Osteoblast (primary cell): ENCODE measurements around the gene PRUNE1. TPM values are rescaled to one million over a fixed set of nuclear protein-coding genes. Genes with fewer than 3 reads are reported as not detected.

Source experiments
- DNase-seq: peaks from one replicate; pipeline ENCODE4 v3.0.0; 2011; ENCODE audit warnings: low spot score, mixed read lengths; ENCODE audit not compliant: insufficient read length; ENCODE audit errors: missing footprints
- H2AFZ ChIP-seq: 2 replicates; pipeline ENCODE4 v1.6.0; 2011; ENCODE audit warnings: mild to moderate bottlenecking, low read length
- H3K27ac ChIP-seq: 2 replicates; pipeline ENCODE4 v1.5.1; 2011; ENCODE audit warnings: mild to moderate bottlenecking, low read depth, low read length, moderate library complexity
- H3K27me3 ChIP-seq: 2 replicates; pipeline ENCODE4 v1.6.0; 2012; ENCODE audit warnings: mild to moderate bottlenecking, control low read depth, inconsistent platforms, low read length, moderate library complexity; ENCODE audit not compliant: insufficient read depth
- H3K36me3 ChIP-seq: 2 replicates; pipeline ENCODE4 v1.5.1; 2011; ENCODE audit warnings: mild to moderate bottlenecking, low read length, control low read depth, moderate library complexity; ENCODE audit not compliant: insufficient read depth
- H3K4me1 ChIP-seq: 2 replicates; pipeline ENCODE4 v1.5.1; 2011; ENCODE audit warnings: mild to moderate bottlenecking, low read length, control low read depth, moderate library complexity; ENCODE audit not compliant: insufficient read depth
- H3K4me2 ChIP-seq: 2 replicates; pipeline ENCODE4 v1.6.0; 2011; ENCODE audit warnings: mild to moderate bottlenecking, low read length; ENCODE audit not compliant: insufficient read depth
- H3K4me3 ChIP-seq: fragments of 200-600 bp; sonication (generic); 3 replicates; pipeline ENCODE4 v1.5.1; 2012; ENCODE audit warnings: mild to moderate bottlenecking, low read length, inconsistent platforms; ENCODE audit not compliant: insufficient read depth
- H3K79me2 ChIP-seq: 2 replicates; pipeline ENCODE4 v1.6.0; 2012; ENCODE audit warnings: mild to moderate bottlenecking, low read length, control low read depth, inconsistent platforms; ENCODE audit not compliant: insufficient read depth
- H3K9me3 ChIP-seq: 2 replicates; pipeline ENCODE4 v1.5.1; 2011; ENCODE audit warnings: low read depth, low read length, control low read depth
- H4K20me1 ChIP-seq: 2 replicates; pipeline ENCODE4 v1.6.0; 2012; ENCODE audit warnings: mild to moderate bottlenecking, low read length, control low read depth; ENCODE audit not compliant: insufficient read depth
- total RNA-seq: library from RNA; depleted of rRNA; stranded (reverse); fragments of >200 nt; gene quantifications from 2 replicates; pipeline ENCODE4 v1.2.3, GENCODE V29; 2012
- TF ChIP-seq, protein P1 (sequence below): IDR thresholded peaks from 2 replicates; pipeline ENCODE4 v1.5.1; 2011; ENCODE audit warnings: mild to moderate bottlenecking, low read depth, low read length, moderate library complexity; ENCODE audit errors: extremely low read depth

The PRUNE1 gene
- total RNA-seq, 1 donor: 11.6 TPM

DNA sequence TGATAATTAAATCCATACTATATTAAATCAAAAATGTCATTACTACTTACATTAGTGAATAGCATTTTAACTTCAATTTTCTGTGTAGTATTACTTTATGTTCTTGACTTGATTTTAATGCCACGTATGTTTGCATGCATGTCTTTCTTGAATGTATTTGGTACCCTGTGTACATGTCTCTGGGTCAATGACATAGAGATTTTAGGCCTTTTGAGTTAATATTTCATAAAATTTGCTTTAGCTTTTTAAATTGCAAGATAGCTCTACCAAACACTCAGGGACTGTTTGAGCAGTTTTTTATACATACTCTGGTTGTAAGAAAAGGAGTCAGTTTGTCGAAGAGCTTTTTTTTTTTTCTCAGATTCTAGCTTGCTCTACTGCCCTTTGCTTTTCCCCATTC, 53.5 kb downstream of the PRUNE1 start:
- TF ChIP-seq, protein P1, sequence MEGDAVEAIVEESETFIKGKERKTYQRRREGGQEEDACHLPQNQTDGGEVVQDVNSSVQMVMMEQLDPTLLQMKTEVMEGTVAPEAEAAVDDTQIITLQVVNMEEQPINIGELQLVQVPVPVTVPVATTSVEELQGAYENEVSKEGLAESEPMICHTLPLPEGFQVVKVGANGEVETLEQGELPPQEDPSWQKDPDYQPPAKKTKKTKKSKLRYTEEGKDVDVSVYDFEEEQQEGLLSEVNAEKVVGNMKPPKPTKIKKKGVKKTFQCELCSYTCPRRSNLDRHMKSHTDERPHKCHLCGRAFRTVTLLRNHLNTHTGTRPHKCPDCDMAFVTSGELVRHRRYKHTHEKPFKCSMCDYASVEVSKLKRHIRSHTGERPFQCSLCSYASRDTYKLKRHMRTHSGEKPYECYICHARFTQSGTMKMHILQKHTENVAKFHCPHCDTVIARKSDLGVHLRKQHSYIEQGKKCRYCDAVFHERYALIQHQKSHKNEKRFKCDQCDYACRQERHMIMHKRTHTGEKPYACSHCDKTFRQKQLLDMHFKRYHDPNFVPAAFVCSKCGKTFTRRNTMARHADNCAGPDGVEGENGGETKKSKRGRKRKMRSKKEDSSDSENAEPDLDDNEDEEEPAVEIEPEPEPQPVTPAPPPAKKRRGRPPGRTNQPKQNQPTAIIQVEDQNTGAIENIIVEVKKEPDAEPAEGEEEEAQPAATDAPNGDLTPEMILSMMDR: no peak
- Histone ChIP-seq H2AFZ (no peak overlapping the region), H3K4me3 (peak overlapping the region; percentile 38), H3K36me3 (peaks cover 3% of the 10 kb centered on the region), H3K27me3 (no peaks in the 10 kb centered on the region), H3K4me2 (peak overlapping the region; percentile 100), H3K4me1 (peaks cover 30% of the 10 kb centered on the region), H3K27ac (peak overlapping the region; percentile 94), H4K20me1 (peaks cover 18% of the 10 kb centered on the region), H3K9me3 (no peaks in the 10 kb centered on the region), H3K79me2 (peaks cover 86% of the 10 kb centered on the region)
- no peak for DNase-seq

DNA sequence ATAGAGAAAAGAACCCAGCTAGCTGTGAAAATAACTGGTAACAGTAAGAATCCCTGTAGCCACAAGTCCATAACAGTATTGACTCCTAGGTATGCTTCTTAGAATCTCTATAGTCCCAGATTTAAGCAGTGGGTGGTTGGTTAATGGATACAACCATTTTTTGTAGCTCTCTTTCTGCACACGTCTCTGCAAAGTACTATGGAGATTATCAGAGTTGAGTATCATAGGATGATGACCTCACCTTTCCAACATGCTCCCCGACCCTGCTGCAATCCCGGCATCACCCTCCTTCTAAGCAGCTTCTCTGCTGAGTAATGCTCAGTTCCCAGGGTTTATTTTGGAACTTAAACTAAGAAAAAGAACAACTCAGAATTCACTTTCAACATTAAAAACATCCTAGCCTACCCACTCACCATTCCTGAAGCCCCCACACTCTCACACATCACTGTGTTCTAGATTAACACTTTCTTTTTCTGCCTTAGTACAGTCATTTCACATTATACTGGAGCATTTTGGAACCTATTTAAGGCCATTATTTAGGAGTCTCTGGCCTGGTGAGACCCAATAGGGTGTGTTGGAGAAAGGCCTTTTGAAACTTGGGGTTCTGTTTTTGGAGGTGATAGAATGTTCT, 54.6 kb downstream of the PRUNE1 start:
- peak; percentile 96 for DNase-seq
- no peaks in the 10 kb centered on the region for H3K9me3 ChIP-seq
- H2AFZ ChIP-seq: peak overlapping the region; percentile 69
- H3K27me3 ChIP-seq: no peaks in the 10 kb centered on the region
- H4K20me1 ChIP-seq: peaks cover 8% of the 10 kb centered on the region
- H3K4me3 ChIP-seq: peak overlapping the region; percentile 18
- peak overlapping the region; percentile 94 for H3K27ac ChIP-seq
- peaks cover 18% of the 10 kb centered on the region for H3K4me1 ChIP-seq
- peaks cover 8% of the 10 kb centered on the region for H3K36me3 ChIP-seq
- TF ChIP-seq, protein P1: no peak
- H3K4me2 ChIP-seq: peak overlapping the region; percentile 73
- peaks cover 82% of the 10 kb centered on the region for H3K79me2 ChIP-seq

DNA sequence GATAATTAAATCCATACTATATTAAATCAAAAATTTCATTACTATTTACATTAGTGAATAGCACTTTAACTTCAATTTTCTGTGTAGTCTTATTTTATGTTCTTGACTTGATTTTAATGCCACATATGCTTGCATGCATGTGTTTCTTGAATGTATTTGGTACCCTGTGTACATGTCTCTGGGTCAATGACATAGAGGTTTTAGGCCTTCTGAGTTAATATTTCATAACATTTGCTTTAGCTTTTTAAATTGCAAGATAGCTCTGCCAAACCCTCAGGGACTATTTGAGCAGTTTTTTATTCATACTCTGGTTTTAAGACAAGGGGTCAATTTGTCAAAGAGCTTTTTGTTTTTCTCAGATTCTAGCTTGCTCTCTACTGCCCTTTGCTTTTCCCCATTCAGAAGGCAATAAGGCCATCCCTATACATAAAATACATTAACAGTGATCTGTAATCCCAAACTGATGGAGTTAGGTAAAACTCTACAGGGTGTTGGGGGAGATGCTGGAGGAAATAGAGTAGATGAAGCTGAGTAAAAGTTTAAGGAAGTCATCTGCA, 56.9 kb downstream of the PRUNE1 start:
- H3K27me3 ChIP-seq: no peaks in the 10 kb centered on the region
- peaks cover 13% of the 10 kb centered on the region for H3K36me3 ChIP-seq
- H3K79me2 ChIP-seq: peaks cover 59% of the 10 kb centered on the region
- H3K27ac ChIP-seq: no peak overlapping the region
- H3K4me2 ChIP-seq: no peak overlapping the region
- DNase-seq: no peak
- TF ChIP-seq, protein P1: no peak
- H3K9me3 ChIP-seq: no peaks in the 10 kb centered on the region
- peaks cover 12% of the 10 kb centered on the region for H3K4me1 ChIP-seq
- no peak overlapping the region for H2AFZ ChIP-seq
- no peaks in the 10 kb centered on the region for H4K20me1 ChIP-seq
- no peak overlapping the region for H3K4me3 ChIP-seq

DNA sequence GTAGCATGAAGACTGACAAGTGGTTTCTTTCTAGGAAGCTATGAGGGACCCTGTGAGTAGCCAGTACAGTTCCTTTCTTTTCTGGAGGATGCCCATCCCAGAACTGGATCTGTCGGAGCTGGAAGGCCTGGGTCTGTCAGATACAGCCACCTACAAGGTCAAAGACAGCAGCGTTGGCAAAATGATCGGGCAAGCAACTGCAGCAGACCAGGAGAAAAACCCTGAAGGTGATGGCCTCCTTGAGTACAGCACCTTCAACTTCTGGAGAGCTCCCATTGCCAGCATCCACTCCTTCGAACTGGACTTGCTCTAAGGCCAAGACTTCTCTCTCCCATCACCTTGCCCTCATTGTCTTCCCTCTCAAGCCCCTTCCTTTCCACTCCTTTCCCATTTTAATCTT, 58.9 kb downstream of the PRUNE1 start:
- Histone ChIP-seq H3K79me2 (peaks cover 45% of the 10 kb centered on the region), H3K4me2 (no peak overlapping the region), H4K20me1 (no peaks in the 10 kb centered on the region), H3K4me3 (no peak overlapping the region), H3K27ac (no peak overlapping the region), H3K9me3 (no peaks in the 10 kb centered on the region), H3K4me1 (peaks cover 18% of the 10 kb centered on the region), H2AFZ (no peak overlapping the region), H3K36me3 (peaks cover 13% of the 10 kb centered on the region), H3K27me3 (no peaks in the 10 kb centered on the region)
- TF ChIP-seq, protein P1: no peak
- DNase-seq: no peak
